ENCODE measurements around the gene SDR9C7.
"Not testable (repeated sequence)": the region's sequence is repeated elsewhere in the genome, so short reads cannot be mapped to it uniquely, and the experiment has no call there.

Gene SDR9C7

DNA sequence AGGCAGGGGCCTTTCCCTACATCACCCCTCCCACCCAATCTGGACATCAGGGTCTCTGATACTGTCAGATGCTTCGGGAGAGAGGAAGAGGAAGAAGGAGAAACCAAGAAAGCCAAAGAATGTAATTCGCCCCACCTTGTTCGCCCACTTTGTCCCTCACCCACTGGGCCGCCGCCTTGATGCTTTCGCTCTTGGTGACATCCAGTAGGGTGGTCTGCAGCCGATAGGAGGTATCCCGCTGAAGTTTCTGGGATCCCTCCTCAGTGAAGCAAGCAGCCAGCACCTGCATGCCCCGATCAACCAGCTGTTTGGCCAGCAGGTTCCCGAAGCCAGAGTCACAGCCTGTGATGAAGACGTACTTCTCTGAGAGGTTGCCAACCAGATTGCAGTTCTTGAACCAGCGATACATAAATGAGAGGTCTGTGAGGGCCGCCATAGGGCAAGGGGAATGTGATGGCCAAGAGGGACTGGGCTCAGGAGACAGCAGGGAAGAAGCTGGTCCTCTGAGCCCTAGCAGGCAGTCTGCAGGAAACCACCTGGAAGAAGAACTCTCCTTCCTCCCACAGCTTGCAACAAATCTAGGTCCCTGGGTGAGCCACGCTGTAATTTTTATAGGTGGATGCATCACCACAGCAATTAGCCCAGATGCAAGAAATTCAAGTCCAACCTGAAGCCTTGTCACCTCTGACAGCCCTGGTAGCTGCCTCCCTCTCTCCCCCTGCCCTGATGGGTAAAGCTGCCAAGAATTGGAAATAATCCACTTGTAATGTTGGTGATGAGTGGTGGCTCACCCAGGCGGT lies at the start of gene SDR9C7:
TSS of gene SDR9C7 (minus strand) at position 583 of the 800 bp plus-strand sequence. CDS start at position 436, 147 bp downstream.
- DNase-seq: no peak

DNA sequence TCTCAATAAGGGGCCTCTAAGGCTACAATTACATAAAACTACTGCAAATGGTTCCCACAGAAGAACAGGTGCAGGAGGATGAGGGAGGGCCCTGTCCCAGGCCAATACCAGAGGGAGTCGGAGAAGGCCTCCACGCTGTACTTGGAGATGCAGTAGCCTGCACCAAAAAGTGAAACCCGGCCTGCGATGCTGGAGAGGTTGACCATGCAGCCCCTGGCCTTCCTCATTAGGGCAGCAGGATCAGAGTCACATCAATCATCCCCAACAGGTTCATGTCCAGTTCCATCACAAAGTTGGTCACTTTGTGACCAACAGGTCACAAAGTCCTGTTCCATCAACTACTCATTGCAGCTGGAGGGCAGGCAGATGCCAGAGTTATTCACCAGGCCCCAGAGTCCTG lies 49.2 kb upstream of the SDR9C7 start:
- no peak for DNase-seq

DNA sequence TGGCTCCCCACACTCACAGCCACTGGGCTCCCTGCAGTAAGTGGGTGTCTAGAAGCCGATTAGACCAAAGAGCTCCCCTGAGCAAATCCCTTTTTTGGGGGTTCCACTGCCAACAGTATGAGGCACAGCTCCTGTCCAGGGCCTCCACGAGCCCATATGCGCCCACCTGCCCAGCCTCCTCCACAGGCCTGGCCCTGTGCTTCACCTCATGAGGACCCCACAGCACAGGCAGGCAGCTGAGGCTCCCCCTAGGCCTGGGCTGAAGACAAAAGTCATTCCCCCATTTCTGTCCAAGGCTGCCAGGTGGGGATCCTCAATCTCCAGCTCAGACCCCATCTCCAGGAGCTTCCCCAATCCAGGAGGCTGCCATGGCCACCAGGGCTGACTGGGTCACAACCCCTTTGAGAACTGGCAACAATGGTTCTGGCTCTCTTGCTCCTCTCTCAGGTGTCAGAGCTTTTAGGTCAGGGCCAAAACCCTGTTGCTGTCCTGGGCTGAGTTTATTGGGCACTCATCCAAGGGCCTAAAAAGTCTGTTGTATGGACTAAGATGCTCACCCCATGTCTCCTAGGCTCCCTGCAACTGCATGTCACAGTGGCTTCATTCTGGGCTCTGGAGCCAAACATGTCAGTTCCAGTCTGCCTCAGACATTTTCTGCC lies 48.5 kb upstream of the SDR9C7 start:
- not testable (repeated sequence) for DNase-seq

DNA sequence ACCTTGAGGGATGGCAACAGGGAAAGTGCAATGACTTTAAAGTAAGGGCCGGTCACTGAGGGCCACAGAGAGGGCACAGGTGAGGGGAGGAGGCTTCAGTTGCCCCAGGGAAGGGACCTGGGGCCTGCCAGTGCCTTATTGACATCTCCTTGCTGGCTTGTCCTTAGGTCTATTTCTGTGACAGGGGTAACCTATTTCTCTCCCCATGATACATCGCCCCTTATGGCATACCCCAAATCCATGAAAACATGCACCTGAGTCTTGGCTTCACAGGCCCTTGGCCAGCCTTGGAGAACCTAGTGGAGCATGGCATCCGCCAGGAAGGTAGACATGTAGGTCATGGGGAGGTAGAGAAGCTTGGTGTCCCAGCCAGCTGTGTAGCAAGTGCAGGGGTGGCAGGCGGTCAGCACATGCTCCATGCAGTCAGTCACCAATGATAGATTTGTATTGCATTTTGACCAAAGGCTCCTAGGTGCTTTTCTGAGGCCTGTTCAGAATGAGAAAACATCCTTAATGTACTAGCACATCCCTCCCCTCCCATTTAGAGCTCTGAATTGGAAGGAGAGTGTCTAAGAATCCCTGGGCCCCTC lies 46.8 kb upstream of the SDR9C7 start:
- no peak for DNase-seq

DNA sequence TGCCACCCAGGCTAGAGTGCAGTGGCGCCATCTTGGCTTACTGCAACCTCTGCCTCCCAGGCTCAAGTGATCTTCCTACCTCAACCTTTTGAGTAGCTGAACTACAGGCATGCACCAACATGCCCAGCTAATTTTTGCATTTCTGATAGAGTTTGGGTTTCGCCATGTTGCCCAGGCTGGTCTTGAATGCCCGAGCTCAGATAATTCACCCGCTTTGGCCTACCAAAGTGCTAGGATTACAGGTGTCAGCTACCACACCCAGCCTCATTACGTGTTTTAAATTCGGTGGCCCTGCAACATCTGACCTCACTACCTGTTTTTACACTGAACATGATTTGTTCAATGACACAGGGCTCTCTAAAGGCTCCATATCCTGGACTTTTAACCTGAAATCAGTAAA lies 46.1 kb upstream of the SDR9C7 start:
- DNase-seq: no peak

DNA sequence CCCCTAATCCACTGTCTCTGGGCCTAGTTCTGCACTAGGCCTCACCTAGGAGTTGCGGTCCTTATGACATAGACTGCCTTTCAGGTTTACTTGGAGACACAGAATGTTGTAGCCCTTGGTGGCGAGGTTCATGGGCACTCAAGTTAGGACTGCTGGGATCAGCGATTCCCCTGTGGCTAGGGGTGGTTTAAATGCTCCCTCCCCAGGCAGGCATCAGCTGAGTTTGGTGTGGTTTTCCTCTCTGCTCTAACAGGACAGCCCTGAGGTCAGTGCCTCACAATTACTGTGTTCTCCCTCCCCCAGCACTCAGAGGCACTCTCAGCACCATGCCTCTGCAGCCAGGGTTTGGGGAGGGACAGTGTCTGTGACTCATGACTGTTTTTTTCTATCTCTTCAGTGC lies 45.4 kb upstream of the SDR9C7 start:
- no peak for DNase-seq

DNA sequence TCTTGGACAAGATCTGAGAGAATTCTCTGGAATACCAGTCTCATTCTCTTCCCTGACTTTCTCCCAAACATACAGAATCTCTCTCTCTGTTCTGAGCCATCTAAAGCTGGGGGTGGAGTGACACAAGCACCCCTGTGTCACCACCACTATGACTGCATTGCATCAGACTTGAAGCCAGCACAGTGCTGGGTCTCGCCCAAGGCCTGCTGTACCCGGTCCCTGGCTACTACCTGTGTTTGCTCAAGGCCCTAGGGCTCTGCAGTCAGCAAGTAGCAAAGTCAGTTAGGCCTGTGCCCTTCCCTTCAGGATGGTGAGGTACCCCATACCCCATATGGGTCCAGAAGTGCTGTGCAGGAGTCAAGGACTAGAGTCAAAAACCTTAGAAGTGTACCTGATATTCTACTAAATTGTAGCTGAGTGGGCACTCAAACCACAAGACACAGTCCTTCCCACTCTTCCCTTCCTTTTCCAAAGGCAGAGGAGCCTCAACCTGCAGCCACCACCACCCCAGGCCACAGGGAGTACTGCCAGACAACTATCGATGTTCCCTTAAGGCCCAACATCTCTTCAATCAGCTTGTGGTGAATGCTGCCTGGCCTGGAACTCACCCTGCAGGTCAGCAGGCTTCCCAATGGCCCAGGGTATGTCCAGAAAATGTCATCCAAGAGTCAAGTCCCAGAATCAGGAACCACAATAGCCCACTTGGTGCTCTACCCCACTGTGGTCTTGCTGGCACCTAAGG lies 44.4 kb upstream of the SDR9C7 start:
- no peak for DNase-seq

DNA sequence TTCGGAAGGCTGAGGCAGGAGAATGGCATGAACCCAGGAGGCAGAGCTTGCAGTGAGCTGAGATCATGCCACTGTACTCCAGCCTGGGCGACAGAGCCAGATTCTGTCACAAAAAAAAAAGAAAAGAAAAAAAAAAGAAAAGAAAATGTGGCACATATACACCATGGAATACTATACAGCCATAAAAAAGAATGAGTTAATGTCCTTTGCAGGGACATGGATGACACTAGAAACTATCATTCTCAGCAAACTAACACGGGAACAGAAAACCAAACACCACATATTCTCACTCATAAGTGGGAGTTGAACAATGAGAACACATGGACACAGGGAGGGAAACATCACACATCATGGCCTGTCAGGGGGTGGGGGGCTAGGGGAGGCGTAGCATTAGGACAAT lies 43.2 kb upstream of the SDR9C7 start:
- not testable (repeated sequence) for DNase-seq

DNA sequence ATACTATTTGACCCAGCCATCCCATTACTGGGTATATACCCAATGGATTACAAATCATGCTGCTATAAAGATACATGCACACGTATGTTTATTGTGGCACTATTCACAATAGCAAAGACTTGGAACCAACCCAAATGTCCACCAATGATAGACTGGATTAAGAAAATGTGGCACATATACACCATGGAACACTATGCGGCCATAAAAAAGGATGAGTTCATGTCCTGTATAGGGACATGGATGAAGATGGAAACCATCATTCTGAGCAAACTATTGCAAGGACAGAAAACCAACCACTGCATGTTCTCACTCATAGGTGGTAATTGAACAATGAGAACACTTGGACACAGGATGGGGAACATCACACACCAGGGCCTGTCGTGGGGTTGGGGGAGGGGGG lies 40.0 kb upstream of the SDR9C7 start:
- DNase-seq: not testable (repeated sequence)

DNA sequence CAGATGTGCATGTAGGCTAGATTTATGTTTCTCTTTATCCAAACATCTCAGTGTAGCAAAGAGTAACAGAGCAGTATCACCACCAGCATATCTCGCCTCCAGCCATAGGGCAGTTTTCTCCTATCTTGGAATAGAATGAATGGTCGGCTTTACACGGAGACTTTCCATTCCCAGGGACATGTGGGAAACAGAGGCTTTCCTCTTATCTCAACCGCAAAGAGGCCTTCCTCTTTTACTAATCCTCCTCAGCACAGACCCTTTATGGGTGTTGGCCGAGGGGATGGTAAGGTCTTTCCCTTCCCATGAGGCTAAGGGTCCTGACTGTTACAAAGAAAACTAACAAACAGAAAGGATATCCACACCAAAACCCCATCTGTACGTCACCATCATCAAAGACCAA lies 34.7 kb upstream of the SDR9C7 start:
- DNase-seq: not testable (repeated sequence)

DNA sequence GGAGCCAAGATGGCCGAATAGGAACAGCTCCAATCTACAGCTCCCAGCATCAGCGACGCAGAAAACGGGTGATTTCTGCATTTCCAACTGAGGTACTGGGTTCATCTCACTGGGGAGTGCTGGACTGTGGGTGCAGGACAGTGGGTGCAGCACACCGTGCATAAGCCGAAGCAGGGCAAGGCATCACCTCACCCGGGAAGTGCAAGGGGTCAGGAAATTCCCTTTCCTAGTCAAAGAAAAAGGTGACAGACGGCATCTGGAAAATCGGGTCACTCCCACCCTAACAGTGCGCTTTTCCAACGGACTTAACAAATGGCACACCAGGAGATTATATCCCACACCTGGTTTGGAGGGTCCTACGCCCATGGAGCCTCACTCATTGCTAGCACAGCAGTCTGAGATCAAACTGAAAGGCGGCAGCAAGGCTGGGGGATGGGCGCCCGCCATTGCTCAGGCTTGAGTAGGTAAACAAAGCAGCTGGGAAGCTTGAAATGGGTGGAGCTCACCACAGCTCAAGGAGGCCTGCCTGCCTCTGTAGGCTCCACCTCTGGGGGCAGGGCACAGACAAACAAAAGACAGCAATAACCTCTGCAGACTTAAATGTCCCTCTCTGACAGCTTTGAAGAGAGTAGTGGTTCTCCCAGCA lies 31.9 kb upstream of the SDR9C7 start:
- DNase-seq: not testable (repeated sequence)

DNA sequence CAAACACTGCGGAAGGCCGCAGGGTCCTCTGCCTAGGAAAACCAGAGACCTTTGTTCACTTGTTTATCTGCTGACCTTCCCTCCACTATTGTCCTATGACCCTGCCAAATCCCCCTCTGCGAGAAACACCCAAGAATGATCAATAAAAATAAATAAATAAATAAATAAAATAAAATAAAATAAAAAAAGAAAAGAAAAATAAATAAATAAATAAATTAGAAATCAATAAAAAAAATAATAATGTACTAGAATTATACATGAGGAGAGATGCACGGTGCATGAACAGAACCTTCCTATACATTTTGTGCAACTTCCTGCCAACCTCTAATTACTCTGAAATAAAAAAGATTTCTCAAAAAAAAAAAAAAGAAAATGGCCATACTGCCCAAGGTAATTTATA lies 30.9 kb upstream of the SDR9C7 start:
- not testable (repeated sequence) for DNase-seq

DNA sequence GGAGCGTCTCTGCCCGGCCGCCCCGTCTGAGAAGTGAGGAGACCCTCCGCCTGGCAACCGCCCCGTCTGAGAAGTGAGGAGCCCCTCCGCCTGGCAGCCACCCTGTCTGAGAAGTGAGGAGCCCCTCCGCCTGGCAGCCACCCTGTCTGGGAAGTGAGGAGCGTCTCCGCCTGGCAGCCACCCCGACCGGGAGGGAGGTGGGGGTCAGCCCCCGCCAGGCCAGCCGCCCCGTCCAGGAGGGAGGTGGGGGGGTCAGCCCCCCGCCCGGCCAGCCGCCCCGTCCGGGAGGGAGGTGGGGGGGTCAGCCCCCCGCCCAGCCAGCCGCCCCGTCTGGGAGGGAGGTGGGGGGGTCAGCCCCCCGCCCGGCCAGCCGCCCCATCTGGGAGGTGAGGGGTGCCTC lies 29.3 kb upstream of the SDR9C7 start:
- DNase-seq: not testable (repeated sequence)

DNA sequence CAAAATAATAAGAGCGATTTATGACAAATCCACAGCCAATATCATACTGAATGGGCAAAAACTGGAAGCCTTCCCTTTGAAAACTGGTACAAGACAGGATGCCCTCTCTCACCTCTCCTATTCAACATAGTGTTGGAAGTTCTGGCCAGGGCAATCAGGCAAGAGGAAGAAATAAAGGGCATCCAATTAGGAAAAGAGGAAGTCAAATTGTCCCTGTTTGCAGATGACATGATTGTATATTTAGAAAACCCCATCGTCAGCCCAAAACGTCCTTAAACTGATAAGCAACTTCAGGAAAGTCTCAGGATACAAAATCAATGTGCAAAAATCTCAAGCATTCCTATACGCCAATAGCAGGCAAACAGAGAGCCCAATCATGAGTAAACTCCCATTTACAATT lies 28.0 kb upstream of the SDR9C7 start:
- DNase-seq: not testable (repeated sequence)

DNA sequence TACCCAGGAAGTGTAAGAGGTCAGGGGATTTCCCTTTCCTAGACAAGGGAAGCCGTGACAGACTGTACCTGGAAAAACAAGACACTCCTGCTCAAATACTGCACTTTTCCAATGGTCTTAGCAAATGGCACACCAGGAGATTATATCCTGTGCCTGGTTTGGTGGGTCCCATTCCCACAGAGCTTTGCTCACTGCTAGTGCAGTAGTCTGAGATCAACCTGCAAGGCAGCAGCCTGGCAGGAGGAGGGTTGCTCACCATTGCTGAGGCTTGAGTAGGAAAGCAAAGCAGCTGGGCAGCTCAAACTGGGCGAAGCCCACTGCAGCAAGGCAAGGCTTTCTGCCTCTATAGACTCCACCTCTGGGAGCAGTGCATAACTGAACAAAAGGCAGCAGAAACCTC lies 24.2 kb upstream of the SDR9C7 start:
- DNase-seq: no peak

DNA sequence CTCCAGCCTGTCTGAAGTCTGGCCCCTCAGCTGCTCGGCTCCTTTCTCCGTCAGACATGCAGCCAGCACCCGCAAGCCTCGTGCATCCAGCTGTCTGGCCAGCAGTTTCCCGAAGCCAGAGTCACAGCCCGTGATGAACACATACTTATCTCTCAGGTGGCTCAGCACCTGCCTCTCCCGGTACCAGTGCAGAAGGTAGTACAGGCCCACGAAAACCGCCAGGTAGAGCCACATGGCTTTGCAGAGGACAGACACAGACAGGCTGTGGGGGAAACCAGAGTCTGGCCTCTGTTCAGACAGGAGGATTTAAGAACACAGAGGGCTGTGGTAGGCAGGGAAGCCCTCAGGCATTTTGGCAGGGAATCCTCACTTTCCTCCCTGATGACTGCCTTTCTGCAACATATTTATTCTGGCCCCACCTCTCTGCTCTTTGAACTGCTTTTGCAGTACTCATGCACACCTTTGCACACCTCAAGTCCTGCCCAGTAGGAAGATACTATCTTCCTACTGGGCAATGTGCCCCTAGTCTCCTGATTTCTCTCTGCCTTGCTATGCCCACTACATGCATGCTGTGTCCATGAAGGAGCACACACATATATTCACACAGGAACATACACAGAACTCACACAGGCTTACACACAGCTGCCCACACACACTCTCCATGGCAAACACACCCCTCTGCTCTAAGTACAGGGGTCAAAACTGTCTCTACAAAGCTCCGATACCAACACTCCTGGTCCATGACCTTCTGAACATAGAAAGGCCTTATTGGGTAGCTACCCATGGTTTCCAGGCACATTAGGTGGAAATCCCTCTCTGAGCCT lies 23.2 kb upstream of the SDR9C7 start, which contains the start of gene RDH16:
TSS of gene RDH16 (minus strand) at position 380 of the 824 bp plus-strand sequence. CDS start at position 234, 146 bp downstream.
- DNase-seq: no peak

DNA sequence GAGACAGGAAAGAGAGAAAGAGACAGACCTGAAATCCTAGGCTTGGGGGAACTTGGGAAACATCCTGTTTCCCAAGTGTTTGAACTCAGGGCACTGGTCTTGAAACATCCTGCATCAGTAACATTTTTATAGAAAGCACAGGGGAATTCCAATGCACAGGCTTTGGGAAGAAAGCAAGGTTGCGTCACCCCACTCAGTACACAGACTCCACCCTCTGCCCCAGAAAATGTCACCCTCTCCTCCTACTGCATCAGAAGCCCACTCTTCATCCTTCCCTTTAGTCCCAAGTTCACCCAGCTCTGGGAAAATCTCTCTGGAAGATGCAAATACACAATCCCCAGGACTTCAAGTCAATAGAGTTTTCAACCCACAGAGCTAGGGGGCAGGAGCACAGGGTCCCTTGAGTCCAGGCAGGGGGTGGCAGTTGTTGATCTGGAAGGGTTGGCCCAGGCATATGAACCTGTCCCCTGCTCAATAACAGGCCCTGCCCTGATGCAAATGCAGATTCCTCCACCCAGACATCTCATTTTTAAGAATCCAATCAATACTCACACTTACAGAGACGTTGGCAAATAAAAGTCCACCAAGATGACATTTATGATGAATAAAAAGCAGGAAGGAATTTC lies 21.5 kb upstream of the SDR9C7 start:
- no peak for DNase-seq

DNA sequence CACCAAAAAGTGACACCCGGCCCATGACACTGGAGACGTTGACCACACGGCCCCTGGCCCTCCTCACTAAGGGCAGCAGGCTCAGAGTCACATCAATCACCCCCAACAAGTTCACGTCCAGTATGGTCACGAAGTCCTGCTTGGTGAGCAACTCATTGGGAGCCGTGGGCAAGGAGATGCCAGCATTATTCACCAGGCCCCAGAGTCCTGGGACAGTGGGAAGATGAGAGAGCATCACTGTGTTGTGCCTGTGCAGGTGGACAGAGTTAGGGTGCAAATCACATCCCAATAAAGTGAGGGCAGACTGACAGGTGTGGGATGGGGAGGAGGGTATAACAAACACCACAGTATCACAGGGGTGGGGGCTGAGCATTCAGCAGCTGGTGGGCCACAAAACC lies 20.7 kb upstream of the SDR9C7 start:
- DNase-seq: no peak

DNA sequence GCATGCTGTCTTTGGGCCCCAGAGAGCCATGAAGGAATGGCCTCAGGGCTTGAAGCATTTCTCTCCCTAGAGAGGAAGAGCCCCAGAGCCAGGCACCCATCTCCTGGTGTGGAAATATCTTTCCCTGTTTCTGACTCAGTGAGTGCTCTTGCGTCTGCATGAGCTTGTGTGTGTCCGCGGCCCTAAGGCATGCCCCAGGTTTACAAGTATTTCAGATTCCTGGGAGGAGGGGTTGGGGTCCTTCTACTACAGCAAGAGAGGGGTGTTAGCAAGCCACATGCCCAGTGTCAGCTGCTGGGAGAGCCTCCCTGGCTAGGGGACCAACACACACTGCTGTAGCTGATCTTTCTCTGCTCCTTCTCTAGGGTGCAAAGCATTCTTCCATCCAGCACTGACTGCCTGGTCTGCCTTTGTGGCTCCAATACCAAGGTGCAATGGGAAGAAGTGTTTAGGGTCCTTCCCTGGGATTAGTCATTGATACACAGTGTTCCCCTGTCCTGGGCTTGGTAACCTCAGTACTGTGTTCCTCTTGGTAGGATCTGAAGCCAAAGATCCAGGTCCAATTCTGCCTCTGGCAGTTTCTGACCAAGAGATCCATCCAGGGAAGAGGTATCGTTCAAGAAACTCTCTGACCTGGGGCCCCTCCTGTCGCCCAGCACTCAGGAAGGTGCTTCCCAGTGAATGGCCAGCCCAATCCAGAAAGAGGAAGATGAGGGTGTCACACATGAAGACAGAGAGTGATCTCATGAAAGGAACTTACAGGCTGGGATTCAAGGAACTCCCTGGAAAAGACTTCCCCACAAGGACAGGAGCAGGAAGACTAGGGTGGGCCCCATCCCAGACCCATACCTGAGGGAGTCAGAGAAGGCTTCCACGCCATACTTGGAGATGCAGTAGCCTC lies 20.1 kb upstream of the SDR9C7 start:
- no peak for DNase-seq

DNA sequence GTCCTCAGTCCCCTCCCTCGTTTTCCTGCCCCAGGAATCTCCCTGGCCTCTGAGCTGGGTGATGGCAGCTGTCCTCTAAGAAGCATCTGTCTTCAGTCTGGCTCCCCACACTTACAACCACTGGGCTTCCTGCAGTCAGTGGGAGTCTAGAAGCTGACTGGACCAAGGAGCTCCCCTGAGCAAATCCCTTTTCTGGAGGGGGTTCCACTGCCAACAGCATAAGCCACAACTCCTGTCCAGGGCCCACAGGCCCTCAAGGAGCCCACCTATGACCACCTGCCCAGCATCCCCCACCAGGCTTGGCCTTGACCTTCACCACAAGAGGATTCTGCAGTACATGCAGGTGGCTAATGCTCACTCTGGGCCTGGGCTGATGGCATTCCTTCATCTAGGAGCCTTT lies 19.1 kb upstream of the SDR9C7 start:
- no peak for DNase-seq

Measured in activated naive CD4-positive, alpha-beta T cell treated with Interleukin-2 at 50 U/mL for 16 hours (primary cell).